COLO829 (cell line): Measurements from ENCODE around the gene PLCL2.

ENCODE experiments used
- DNase-seq: peaks from one replicate; pipeline ENCODE4 v3.0.0; 2012; ENCODE audit warnings: low spot score

Gene PLCL2

GRCh38 chr3:16896094-16896627 lies 11.4 kb downstream of the PLCL2 start:
- no peak for DNase-seq

GRCh38 chr3:16896820-16897219 lies 12.1 kb downstream of the PLCL2 start:
- no peak for DNase-seq

- DNase-seq: no peak
Measured at GRCh38 chr3:16897254-16897926, 12.6 kb downstream of the PLCL2 start.

- no peak for DNase-seq
Measured at GRCh38 chr3:16898595-16899395, 14.0 kb downstream of the PLCL2 start.

GRCh38 chr3:16899919-16900318 lies 15.2 kb downstream of the PLCL2 start:
- no peak for DNase-seq

GRCh38 chr3:16900779-16901440 lies 16.2 kb downstream of the PLCL2 start:
- DNase-seq: no peak

- DNase-seq: no peak
Measured at GRCh38 chr3:16904423-16905417, 20.0 kb downstream of the PLCL2 start.

- DNase-seq: no peak
Measured at GRCh38 chr3:16905704-16906103, 20.9 kb downstream of the PLCL2 start.

- DNase-seq: no peak
Measured at GRCh38 chr3:16906682-16907081, 21.9 kb downstream of the PLCL2 start.

GRCh38 chr3:16907243-16907642 lies 22.5 kb downstream of the PLCL2 start:
- DNase-seq: no peak

- no peak for DNase-seq
Measured at GRCh38 chr3:16908016-16908807, 23.5 kb downstream of the PLCL2 start.

GRCh38 chr3:16908896-16909295 lies 24.1 kb downstream of the PLCL2 start:
- no peak for DNase-seq

- no peak for DNase-seq
Measured at GRCh38 chr3:16909802-16910201, 25.0 kb downstream of the PLCL2 start.

GRCh38 chr3:16910207-16910606 lies 25.5 kb downstream of the PLCL2 start:
- DNase-seq: no peak

- no peak for DNase-seq
Measured at GRCh38 chr3:16911916-16912315, 27.2 kb downstream of the PLCL2 start.

- no peak for DNase-seq
Measured at GRCh38 chr3:16912400-16913263, 27.9 kb downstream of the PLCL2 start.

GRCh38 chr3:16913264-16913580 lies 28.5 kb downstream of the PLCL2 start:
- no peak for DNase-seq

GRCh38 chr3:16916840-16917239 lies 32.1 kb downstream of the PLCL2 start:
- DNase-seq: no peak

- no peak for DNase-seq
Measured at GRCh38 chr3:16917256-16917935, 32.6 kb downstream of the PLCL2 start.
